HG02981 (cell line): ENCODE measurements around the gene CEP85.
"Not testable (repeated sequence)": the region's sequence is repeated elsewhere in the genome, so short reads cannot be mapped to it uniquely, and the experiment has no call there.

Experiments used
- ATAC-seq: cut with Tn5 transposase; IDR thresholded peaks from one replicate; pipeline ENCODE4 v1.9.1; 2021; ENCODE audit warnings: mild to moderate bottlenecking, moderate library complexity; ENCODE audit not compliant: unreplicated experiment

The CEP85 gene

DNA sequence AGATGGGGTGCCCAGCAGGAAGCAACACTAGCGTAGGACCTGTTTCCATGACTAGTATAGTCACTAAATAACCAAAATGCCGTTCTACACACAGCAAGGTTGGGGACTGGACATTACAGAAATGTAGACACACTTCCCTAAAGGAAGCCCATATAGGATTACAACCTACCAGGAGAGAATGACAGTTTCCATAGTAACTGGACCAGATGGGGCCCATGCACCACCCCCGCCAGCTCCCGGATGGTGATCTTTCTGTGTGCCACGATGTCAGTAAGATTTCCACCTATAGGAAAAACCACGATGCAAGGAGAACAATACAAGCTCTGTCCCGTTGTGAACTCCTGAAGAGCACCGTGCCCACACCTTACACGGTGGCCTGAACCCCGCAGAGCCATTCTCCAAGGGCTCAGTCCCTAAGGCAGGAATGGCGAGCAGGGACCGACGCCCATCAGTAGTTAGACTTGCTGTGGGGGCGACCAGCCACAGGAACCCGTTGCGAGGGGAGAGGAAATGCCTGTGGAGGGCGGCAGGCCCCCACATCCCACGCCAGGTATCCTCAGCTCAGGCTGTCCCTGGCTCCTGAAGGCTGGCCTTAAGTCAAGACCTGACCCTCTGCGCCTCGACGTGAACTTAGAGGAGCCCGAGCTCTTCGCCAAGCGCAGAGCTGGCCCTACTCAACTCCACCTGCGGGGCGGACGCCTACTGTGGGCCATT, 13.6 kb upstream of the CEP85 start:
- ATAC-seq: no peak

DNA sequence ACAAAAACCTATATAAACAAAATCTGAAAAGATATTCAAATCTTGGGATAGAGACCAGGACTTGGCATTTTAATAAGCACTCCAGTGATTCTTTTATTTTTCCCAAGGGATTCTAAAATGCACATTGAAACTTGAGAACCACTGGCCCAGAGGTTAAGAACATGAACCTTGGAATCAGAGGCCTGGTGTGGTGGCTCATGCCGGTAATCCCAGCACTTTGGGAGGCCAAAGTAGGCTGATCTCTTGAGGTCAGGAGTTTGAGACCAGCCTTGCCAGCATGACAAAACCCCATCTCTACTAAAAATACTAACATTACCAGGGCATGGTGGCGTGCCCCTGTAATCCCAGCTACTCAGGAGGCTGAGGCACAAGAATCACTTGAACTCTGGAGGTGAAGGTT, 12.9 kb upstream of the CEP85 start:
- no peak for ATAC-seq

DNA sequence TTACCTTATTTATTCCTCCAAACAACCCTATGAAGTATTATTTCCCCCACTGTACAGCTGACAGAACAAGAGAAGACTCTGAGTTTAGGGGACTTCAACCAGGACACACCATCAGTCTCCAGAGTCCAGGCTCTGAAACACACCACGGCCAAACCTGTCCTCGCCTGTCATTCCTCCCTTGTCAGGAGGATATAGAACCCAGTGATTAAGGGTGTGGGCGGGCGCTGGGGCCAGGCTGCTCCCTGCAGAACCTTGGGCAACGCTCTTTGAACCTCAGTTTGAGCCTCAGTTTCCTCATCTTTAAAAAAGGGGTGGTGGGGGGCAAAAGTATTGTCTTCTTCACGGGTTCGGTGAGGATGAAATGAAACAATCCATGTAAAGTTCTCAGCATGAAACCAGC, 9.4 kb upstream of the CEP85 start:
- no peak for ATAC-seq

DNA sequence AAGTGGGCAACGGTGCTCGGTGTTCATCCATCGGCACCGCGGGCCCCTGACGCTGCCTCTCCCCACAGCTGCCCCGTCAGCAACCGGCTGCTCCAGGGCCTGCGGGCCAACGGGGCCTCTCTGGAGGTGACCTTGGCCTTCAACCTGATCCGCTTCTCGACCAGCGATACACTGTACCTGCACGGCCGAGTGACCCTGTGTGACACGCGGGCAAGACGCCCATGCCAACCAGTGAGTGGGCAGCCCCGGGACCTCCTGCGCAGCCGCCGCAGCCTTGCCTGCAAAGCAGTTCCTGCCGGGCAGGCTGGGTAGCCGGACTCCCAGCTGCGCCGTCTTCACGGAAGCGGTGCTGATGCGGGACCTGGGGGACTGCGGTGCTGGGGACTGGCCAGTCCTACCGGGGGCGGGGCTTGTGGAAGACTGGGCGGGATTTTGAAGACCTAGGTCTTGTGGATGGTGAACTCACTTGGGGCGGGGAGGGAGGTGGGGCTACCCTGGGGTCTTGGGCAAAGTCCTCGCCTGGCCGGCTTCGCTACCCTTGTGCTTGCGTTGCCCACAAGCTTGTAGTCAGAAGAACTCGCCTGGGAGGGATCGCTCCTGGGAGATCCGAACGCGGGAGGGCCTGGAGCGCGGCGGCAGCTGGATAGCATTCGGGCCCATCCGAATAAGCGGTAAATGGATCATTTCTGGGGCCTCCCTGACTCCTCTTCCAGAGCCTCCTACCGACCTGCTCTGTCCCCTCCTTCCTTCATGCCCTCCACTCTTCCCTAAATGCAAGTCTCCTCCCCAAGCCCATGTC, 8.8 kb upstream of the CEP85 start:
- no peak for ATAC-seq

DNA sequence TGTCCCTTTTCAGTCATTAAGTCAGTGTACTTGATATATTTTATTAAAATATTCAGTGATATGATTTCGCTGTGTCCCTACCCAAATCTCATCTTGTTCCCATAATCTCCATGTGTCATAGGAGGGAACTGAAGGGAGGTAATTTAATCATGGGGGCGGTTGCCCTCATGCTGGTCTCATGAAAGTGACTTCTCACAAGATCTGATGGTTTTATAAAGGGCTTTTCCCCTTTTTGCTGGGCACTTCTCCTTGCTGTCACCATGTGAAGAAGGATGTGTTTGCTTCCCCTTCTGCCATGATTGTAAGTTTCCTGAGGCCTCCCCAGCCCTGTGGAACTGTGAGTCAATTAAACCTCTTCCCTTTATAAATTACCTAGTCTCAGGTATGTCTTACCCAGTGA, 3.3 kb upstream of the CEP85 start:
- not testable (repeated sequence) for ATAC-seq

DNA sequence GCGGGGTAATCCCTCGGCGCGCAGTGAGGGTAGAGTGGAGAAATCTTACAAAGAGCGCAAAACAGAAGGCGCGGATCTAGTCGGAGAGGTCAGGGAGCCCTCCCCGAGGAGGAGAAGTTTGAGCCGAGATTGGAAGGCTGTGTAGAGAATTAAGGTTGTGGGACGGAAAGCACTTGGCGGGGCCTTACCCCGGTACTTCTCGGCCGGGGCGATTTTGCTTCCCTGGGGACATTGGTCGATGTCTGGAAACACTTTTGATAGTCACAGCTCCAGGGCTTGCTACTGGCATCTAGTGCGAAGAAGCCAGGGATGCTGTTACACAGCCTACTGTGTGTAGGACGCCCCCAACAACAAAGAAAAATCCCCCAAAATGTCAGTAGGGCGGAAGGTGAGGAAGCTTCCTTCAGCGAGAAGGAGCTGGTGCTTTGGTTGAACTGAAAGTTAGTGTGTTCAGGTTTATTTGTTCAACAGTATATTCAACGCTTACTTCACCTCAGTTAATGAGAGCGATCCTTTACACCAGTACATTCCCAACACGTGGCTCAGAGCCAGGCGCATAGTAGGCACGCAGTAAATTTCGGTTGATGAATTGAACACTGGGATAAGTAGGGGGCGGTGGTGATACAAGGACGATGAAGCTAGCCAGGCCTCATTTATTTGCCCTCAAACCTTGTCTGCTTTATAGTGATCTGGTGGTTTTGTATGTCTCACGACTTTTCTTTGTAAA, 807 bp downstream of the CEP85 start:
- no peak for ATAC-seq

DNA sequence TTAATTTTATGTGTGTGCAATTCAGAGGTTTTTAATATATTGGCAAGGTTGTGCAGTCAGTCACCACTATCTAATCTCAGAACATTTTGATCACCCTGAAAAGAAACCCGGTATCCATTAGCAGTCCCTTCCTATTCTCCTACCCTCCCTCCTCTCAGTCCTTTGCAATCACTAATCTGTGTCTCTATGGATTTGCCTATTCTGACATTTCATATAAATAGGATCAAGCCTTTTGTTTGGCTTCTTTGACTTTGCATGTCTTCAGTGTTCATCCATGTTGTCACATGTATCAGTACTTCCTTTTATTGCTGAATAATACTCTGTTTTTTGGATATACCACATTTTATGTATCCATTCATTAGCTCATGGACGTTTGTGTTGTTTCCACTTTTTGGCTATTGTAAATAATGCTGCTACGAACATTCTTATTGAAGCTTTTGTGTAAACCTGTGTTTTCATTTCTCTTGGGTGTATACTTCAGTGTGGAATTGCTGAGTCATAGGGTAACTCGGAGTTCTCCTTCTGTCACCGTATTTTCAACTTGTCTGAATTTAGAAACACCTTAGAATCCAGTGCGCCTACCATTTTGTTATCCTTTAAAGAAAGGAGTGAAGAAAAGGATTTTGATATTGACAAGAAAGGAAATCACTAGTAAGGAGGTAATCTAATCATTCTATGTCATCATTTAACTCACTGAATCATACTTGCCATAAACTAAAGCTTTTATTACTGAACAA, 3.4 kb downstream of the CEP85 start:
- no peak for ATAC-seq

DNA sequence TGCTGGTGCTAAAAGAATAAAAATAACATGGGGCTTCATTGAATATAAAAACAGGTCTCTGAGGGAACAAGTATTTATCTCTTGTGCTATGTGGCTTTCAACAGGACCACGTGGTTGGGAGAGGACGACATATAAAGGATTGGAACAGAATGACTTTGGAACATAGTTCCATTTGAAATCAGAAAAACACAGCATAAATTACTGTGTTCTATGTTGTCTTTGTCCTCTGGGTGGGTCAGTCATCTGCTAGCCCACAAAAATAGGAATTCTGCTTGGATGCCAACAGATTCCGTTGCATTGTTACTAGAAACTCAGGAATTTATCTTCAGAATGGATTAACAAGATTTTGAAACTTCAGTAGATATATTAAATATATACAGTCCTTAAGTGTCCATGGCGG, 5.9 kb downstream of the CEP85 start:
- ATAC-seq: no peak

DNA sequence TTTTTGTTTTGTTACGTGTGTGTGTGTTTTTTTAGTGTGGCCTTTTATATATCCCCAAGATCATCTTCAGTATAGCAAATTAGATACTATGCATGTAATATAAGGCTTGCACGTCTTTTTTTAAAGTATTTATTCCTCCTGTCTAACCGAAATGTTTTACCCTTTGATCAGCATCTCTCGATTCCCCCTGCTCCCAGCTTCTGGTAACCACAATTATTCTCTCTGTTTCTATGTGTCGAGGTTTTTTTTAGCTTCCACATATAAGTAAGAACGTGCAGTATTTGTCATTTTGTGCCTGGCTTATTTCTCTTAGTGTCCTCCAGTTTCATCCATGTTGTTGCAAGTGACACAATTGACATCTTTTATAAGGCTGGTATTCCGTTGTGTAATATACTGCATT, 18.7 kb downstream of the CEP85 start:
- ATAC-seq: no peak

DNA sequence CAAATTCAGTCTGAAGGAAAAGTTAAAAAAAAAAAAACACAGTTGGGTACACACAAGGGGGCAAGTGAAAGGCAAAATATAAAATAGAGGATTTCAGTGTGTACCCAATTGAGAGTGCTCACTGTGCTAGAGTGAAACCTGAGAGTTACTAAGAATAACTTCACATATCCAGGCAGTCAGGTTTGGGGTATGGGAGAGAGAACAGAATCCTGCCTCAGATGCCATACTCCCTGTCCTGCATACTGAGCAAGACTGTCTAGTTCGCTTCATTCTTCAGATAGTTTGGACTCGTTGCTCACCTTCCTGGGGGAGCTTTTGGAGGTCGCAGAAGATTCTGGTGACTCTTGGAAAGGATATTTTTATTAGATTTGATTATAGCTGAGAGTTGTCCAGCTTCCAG, 20.4 kb downstream of the CEP85 start:
- ATAC-seq: no peak

DNA sequence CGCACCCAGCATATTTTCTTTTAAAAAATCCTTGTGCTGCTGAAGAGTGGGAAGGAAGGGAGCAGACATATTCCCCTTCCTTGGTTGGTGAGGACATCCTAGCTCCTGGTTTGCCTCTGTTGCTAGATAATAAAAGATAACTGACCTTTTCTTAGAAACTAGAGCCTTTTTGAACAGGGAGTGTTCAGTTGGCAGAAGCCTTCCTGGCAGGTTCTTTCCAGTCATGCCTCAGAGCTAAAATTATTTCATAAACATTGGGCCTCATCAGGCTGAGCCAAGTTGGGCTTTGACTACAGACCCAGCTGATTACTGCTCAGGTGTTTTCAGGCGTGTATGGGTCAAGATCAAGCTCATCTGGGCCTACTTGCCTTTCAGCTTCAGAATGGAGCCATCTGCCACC, 23.2 kb downstream of the CEP85 start:
- ATAC-seq: no peak

DNA sequence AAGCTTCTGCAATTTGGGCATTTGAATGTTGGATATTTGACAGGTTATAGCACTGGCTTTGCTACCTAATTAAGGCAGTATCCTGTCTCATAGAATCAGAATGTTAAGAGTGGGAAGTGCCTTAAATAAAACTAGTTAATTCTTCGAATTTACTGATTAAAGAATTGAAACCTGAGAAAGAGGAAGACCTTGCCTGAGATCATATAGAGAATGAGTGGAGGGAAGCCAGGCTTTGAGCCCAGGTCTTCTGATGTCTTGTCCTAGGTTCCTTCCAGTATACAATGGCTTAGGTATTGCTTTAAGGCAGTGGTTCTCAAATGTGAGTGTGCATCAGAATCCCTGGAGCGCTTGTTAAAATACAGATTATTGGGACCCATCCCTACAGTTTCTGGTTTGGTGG, 25.0 kb downstream of the CEP85 start:
- no peak for ATAC-seq

DNA sequence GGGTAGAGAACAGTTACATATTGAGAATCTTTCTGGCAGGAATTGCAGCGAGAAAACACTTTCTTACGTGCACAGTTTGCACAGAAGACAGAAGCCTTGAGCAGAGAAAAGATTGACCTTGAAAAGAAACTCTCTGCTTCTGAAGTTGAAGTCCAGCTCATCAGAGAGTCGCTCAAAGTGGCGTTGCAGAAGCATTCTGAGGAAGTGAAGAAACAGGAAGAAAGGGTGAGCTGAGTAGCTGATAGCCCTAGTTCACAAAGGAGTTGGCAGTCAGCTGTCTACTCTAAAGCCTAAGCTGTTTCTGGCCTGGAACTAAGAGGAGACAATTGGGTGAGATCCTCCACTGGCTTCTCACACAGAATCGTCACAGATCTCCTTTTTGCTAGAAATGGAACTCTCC, 25.6 kb downstream of the CEP85 start:
- ATAC-seq: no peak

DNA sequence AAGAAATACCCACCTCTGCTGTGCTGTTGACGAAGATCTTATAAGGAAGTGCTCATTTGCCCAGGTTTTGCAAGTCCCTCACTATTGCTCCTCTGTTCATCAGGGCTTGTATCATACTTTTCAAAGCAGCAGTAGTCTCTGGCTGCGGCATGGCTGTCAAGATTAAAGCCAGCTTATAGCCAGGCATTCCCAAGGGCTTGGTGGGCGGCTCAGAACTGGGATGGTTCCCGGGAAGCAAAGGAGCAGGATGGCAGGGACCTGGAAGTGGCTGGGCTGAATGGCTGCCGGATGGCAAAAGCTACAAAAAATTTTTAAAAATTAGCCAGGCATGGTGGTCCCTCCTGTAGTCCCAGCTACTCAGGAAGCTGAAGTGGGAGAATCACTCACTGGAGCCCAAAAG, 29.2 kb downstream of the CEP85 start:
- no peak for ATAC-seq

DNA sequence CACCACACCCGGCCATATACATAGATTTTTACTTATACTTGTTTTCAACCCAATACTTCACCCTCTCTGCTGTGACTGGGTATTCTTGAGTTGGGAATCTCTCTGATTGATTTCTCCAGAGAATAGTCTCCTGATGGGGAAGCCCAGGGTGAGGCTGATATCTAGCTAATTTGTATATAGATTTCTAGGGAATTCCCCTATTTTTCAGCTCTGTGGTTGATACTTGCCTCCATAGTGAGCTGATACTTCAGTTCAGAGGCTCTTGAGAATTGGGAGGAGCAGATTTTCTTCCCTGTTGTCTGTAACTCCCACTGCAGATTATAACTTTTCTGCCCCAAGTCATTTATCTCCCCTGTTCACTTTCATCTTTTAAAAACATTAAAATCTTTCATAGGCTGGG, 31.4 kb downstream of the CEP85 start:
- no peak for ATAC-seq

DNA sequence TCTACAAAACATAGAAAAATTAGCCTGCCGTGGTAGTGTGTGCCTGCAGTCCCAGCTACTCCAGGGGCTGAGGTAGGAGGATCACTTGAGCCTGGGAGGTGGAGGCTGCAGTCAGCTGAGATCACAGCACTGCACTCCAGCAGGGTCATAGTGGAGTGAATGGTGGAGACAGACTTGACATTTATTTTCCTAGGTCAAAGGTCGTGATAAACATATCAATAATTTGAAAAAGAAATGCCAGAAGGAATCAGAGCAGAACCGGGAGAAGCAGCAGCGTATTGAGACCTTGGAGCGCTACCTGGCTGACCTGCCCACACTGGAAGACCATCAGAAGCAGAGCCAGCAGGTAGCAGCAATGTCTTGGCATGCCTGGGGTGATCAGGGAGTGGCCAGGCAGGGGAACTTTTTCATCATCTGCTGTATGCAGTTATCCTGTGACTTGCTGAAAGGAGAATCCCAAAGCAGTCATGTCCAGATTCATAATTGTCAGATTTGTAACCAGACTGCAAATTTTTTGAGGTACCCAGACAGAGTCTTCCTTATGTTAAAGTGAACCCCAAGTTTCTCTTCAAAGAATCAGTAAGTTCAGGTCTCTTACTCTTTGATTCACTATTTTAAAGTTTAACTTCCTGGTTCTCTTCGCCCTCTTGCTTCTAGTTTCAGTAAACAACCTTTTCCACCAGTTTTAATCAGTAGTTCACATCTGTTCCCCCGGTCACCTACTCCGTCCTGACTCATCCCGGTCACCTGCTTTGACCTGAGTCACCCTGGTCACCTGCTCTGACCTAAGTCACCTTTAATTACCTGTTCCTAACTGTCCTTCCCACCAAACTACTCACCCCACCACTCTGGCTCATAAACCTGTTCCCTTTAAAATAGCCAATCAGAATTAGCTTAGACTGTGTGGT, 34.5 kb downstream of the CEP85 start:
- no peak for ATAC-seq

DNA sequence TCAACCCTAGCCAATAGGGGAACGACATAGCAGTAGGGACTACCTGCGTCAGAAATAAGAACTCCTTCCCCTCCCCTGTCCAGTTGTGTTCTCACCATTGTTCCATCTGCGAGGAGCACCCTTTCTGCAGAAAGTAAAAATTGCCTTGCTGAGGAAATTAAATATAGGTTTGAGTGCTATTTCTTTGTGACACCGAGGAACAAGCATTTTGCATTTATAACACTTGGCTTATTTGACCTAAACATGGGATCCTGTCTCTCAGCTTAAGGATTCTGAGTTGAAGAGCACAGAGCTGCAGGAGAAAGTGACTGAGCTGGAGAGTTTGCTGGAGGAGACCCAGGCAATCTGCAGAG, 35.2 kb downstream of the CEP85 start:
- no peak for ATAC-seq

DNA sequence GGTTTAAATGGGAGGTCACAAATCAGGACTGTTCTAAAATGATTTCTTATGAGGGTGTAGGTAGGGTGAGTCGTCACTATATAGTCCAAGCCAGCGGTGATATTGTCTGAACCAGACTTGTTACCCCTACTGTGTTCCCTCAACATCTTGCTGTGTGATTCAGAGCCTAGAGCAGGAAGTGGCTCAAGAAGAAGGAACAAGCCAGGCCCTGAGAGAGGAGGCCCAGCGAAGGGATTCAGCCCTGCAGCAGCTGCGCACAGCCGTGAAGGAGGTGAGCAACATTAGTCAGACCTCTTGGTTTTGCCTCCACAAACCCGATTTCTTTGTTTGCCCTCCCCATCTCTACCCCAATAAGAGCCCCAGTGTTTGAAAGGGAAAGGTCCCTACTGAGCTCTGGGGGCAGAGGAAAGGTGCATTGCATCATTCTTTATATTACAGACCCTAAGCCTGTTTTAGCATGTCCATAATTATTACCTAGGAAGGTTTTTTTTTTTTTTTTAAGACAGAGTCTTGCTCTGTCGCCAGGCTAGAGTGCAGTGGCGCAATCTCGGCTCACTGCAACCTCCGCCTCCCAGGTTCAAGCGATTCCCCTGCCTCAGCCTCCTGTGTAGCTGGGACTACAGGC, 40.9 kb downstream of the CEP85 start:
- no peak for ATAC-seq

DNA sequence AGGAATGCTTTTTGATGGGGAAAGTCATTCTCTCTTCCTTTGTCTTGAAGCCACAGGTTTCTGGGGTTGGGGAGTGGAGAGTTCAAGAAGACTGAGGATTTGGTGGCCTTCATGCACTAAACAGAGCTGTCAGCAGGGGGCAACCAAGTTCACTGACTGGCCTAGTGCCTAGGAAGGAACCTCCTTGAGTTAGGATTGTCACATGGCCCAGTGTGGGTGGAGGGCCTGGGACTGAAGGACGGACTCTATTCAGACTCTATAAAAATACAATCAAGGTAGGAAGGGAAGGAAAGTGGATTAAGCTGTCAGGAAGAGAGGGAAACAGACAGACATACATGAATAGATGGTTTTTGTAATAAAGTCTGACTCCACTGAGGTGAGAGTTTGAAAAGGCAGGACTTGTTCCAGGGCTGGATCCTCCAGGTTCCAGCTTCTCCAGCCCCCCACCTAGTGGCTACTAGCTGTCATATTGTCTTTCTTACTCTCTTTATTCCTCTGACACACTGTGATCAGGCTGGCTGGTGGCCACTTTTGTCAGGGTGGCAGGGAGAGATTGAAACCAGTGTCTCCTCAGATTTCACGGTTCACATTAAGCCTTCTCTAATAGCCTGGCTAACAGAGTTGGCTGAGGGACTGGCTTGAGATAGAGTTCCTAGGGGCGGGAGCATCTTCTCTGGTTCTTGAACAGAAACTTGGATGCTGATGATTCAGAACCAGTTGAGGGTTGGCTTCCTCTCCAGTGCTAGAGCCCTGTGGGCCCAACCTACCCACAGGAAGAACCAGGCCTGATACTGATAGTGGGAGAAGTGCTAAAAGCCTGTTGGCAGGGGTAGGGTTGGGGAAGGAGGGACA, 41.8 kb downstream of the CEP85 start:
- peak; percentile 34 for ATAC-seq
